HG02571 (cell line): Measurements from ENCODE around the gene CCDC33.

Experiments
- ATAC-seq: cut with Tn5 transposase; IDR thresholded peaks from one replicate; pipeline ENCODE4 v1.9.1; 2021; ENCODE audit warnings: mild to moderate bottlenecking, moderate library complexity; ENCODE audit not compliant: unreplicated experiment

The CCDC33 gene

GRCh38 chr15:74330861-74331408 lies 94.8 kb downstream of the CCDC33 start:
- no peak for ATAC-seq

GRCh38 chr15:74332011-74332410 lies 95.9 kb downstream of the CCDC33 start:
- ATAC-seq: no peak

GRCh38 chr15:74332611-74333010 lies 96.5 kb downstream of the CCDC33 start:
- no peak for ATAC-seq

GRCh38 chr15:74333093-74333492 lies 97.0 kb downstream of the CCDC33 start:
- ATAC-seq: no peak

- no peak for ATAC-seq
Observed at GRCh38 chr15:74333662-74334061, 97.5 kb downstream of the CCDC33 start.

- ATAC-seq: no peak
Observed at GRCh38 chr15:74334127-74334526, 98.0 kb downstream of the CCDC33 start.

GRCh38 chr15:74335396-74335795 lies 99.3 kb downstream of the CCDC33 start:
- ATAC-seq: no peak

- no peak for ATAC-seq
Observed at GRCh38 chr15:74336061-74337005, 100.2 kb downstream of the CCDC33 start.

- no peak for ATAC-seq
Observed at GRCh38 chr15:74337146-74337545, 101.0 kb downstream of the CCDC33 start.

- no peak for ATAC-seq
Observed at GRCh38 chr15:74337607-74338211, 101.6 kb downstream of the CCDC33 start.

- ATAC-seq: no peak
Observed at GRCh38 chr15:74338676-74339075, 102.5 kb downstream of the CCDC33 start.

GRCh38 chr15:74339371-74339770 lies 103.2 kb downstream of the CCDC33 start:
- ATAC-seq: no peak

- ATAC-seq: no peak
Observed at GRCh38 chr15:74340150-74340549, 104.0 kb downstream of the CCDC33 start.

GRCh38 chr15:74343127-74343796 lies 107.1 kb downstream of the CCDC33 start:
- no peak for ATAC-seq

- ATAC-seq: no peak
Observed at GRCh38 chr15:74343797-74344127, 107.6 kb downstream of the CCDC33 start.

GRCh38 chr15:74345051-74345450 lies 108.9 kb downstream of the CCDC33 start:
- ATAC-seq: no peak

- no peak for ATAC-seq
Observed at GRCh38 chr15:74347757-74348250, 111.7 kb downstream of the CCDC33 start.

GRCh38 chr15:74349241-74349778 lies 113.2 kb downstream of the CCDC33 start:
- ATAC-seq: no peak

GRCh38 chr15:74350295-74351275 lies 114.5 kb downstream of the CCDC33 start:
- ATAC-seq: no peak

GRCh38 chr15:74351670-74352069 lies 115.5 kb downstream of the CCDC33 start:
- ATAC-seq: no peak
